Astrocyte (in vitro differentiated cells and primary cell): ENCODE measurements around the gene PYROXD2.

Source experiments
- CTCF ChIP-seq: IDR thresholded peaks from 2 replicates; pipeline ENCODE4 v1.5.1; 2011; ENCODE audit warnings: low read depth, mild to moderate bottlenecking, inconsistent platforms, low read length, moderate library complexity; ENCODE audit not compliant: insufficient read depth
- EZH2 ChIP-seq: IDR thresholded peaks from 2 replicates; pipeline ENCODE4 v1.6.1; 2012; ENCODE audit warnings: mild to moderate bottlenecking, low read length, inconsistent platforms; ENCODE audit not compliant: insufficient read depth

- no peak for TF ChIP-seq CTCF
- no peak for TF ChIP-seq EZH2
Measured at GRCh38 chr10:98430427-98430826, 15.4 kb upstream of the PYROXD2 start.
